NOMO-1 treated with DMSO at 0.1 percent for 48 hours (cell line): Measurements from ENCODE around the gene PARP8.

Source experiments
- DNase-seq: peaks from one replicate; lab custom pipeline; 2025; ENCODE audit not compliant: unreplicated experiment; lab: John Stamatoyannopoulos, UW

Gene PARP8

GRCh38 chr5:50724262-50724661 lies 57.8 kb downstream of the PARP8 start:
- DNase-seq: peak; percentile 47

DNA sequence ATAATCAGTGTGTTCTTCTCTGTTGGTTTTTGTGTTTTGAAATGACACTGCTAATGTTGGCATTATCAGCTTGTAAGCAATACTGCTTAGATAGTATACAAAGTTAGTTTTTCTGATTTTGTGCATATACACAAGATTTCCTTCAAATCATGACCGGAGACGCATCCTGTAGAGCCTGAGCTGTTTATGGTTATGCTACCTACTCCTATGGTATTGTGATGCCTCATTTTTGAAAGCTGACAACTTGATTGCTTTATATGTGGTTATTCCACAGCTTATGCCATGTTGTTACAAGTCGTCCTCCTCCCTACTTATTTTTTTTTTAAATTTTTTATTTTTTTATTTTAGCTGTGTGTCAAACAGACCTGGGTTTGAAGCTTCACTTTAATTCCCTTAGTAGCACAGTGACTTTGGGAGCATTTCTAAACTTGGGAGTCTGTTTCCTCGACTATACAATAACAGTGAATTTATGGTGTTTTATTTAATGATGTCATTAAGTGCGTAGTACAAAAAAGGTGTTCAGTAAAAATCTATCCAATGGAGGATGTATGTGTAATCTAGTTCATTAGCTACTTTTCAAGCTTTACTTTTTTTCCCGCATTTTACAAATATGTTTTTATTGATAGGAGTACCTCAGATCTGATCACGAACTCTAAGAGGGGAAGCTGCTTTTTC lies 59.5 kb downstream of the PARP8 start:
- DNase-seq: no peak

- DNase-seq: no peak
Observed at GRCh38 chr5:50726475-50727148, 60.2 kb downstream of the PARP8 start.

DNA sequence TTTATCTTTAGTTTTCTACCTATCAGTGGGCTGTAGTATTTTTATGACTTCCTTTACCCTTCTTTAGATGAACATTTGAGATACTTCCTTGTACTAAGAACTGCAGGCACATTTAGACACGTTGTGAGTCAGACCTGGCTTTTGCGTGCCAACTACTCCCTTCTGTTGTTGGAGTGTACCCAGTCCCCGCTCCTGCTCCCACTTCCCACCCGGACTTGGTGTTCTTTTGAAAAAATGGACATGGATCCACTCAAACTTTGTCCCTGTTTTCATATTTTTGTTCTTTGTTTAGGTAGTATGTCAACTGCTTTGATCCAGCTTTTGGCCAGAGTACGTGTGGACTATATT lies 60.7 kb downstream of the PARP8 start:
- DNase-seq: peak; percentile 80

GRCh38 chr5:50727845-50728244 lies 61.4 kb downstream of the PARP8 start:
- no peak for DNase-seq

GRCh38 chr5:50730336-50730735 lies 63.9 kb downstream of the PARP8 start:
- DNase-seq: no peak

GRCh38 chr5:50730841-50731240 lies 64.4 kb downstream of the PARP8 start:
- no peak for DNase-seq

GRCh38 chr5:50733741-50734140 lies 67.3 kb downstream of the PARP8 start:
- DNase-seq: no peak

DNA sequence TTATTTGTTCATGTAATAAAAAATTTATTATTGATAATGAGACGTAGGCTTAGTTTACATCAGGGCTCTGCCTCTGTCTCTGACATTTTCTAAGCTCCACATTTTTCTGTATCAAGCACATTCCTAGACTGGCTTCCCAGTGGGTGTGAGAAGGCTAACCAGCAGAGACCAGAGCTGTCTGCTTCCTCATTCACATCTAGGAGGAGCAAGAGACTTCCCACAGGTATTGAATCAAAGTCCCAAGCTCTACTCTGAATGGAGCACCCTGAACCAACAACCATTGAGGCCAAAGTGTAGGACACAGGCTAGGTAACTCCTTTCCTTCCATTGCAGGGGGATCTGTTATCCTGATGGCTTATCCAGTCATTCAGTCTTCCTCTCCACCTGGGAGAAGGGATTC lies 72.4 kb downstream of the PARP8 start:
- DNase-seq: no peak

DNA sequence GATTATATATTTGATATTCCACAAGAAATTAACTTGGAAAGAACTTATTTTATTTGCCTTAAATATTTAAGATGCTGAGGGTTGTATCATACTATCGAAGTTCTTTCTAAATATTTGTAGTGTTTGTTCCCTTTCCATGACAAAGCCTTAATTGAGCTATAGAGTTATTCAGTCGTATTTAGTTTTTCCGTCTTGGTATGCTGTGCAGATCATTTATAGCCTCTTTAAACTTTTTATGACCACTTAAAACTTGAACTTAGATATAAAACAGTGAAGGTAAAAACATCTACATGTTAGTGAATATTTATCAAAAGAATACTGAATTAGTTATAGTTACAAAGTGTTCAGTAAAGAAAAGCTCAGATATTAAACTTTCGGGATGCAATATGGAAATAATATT lies 74.4 kb downstream of the PARP8 start:
- no peak for DNase-seq

GRCh38 chr5:50744776-50745175 lies 78.3 kb downstream of the PARP8 start:
- peak; percentile 14 for DNase-seq

- DNase-seq: no peak
Observed at GRCh38 chr5:50745221-50745910, 78.9 kb downstream of the PARP8 start.

- DNase-seq: no peak
Observed at GRCh38 chr5:50749181-50749580, 82.7 kb downstream of the PARP8 start.

GRCh38 chr5:50749873-50750272 lies 83.4 kb downstream of the PARP8 start:
- DNase-seq: no peak

- peak; percentile 77 for DNase-seq
Observed at GRCh38 chr5:50751064-50751657, 84.7 kb downstream of the PARP8 start.

- DNase-seq: no peak
Observed at GRCh38 chr5:50752800-50753199, 86.4 kb downstream of the PARP8 start.

DNA sequence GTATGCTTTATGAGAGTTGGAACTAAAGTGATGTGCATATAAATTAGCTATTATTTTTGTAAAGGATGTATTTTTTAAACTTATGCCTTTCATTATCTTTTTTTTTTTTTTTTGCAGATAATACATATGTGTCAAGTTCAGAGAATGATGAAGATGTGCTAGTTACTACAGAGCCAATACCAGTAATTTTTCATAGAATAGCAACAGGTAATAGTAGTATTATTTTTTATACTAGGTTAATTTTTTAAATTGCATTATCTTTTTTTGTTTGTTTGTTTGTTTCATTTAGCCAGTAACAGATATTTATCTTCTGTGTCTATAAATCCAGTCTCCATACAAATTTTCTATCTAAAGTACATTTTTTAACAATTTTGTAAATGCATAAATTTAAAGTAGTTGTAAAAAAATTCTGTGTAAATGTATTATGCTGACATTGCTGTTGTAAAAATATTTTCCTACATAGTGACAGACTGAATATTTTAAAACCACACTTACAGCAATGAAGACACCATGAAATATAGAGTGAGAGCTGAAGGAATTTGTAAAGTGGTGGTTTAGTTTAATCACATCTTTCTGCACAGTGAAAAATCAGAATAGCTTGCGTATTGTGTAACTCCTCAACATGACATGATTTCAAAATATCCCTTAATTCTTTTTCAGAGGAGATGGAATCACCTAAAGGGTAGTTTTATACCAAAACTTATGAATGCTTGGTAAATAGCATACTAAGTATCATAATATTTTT lies 93.3 kb downstream of the PARP8 start:
- peak; percentile 32 for DNase-seq

- DNase-seq: no peak
Observed at GRCh38 chr5:50763351-50763750, 96.9 kb downstream of the PARP8 start.

- DNase-seq: no peak
Observed at GRCh38 chr5:50763846-50764245, 97.4 kb downstream of the PARP8 start.

GRCh38 chr5:50766042-50766441 lies 99.6 kb downstream of the PARP8 start:
- DNase-seq: no peak

GRCh38 chr5:50766462-50766861 lies 100.0 kb downstream of the PARP8 start:
- DNase-seq: no peak
